NCI-H446 (cell line): ENCODE measurements around the gene RTN4RL1.
"Not testable (repeated sequence)": the region's sequence is repeated elsewhere in the genome, so short reads cannot be mapped to it uniquely, and the experiment has no call there.

Experiments
- DNase-seq, 2 experiments: peaks; one replicate each; lab custom pipeline; 2025; lab: John Stamatoyannopoulos, UW

Gene RTN4RL1

DNA sequence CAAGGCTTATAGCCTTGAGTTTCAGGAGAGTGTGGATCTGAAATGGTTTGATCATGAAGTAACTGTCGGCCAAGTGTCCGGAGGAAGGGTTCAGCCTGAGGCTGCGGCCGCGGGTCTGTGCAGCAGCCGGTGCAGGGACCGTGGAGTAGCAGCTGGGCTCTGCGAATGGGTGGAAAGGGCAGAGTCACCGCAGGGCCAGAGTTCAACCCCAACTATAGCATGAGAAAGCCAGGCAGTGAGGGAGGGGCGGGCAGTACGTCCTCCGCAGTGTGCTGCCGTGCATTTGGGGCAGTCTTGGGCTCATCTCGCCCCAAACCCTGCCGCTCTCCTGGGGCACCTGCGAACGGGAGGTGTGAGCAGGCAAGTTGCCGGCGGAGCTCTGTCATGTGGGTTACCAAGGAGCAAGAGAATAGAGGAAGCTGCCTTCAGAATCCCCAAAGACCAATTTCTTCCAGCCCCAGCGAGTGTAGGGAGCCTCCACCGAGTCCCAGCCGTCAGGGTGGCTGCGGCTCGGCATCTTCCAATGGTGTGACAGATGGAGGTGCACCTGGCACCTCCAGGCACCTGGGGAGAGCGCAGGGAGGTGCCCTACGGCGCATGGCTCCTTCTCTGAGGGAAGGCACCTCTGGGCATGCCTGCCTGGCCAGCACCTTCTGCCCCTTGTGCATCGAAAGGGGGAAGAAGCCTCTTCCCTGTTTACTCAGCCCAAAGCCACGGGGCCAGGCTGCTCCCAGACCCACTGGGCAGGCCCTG, 108.0 kb downstream of the RTN4RL1 start:
- no peak for DNase-seq

- no peak for DNase-seq
Observed at GRCh38 chr17:1916316-1916715, 108.8 kb downstream of the RTN4RL1 start.

- no peak for DNase-seq
Observed at GRCh38 chr17:1915889-1916288, 109.2 kb downstream of the RTN4RL1 start.

DNA sequence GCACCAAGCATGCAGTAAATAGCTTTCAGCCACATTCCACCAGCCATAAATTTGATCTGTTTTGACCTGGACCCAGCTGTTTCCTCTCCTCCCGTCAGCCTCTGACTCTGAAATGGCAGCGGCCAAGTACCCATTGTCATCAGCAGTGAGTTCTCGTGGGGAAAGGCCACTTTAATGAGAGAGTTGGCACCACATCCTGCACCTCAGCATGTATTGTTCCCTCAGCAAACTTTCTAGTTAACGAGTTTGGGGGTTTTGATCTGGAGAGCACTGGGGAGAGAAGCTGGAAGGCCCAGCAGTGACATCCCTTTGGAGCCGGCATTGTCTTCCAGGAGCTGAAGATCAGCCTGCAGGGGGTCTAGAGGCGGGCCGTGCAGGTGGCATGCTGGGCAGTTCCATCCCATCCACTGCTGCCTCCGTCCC, 110.5 kb downstream of the RTN4RL1 start:
- no peak for DNase-seq

- DNase-seq, result no peak
Observed at GRCh38 chr17:1913702-1914101, 111.4 kb downstream of the RTN4RL1 start.

DNA sequence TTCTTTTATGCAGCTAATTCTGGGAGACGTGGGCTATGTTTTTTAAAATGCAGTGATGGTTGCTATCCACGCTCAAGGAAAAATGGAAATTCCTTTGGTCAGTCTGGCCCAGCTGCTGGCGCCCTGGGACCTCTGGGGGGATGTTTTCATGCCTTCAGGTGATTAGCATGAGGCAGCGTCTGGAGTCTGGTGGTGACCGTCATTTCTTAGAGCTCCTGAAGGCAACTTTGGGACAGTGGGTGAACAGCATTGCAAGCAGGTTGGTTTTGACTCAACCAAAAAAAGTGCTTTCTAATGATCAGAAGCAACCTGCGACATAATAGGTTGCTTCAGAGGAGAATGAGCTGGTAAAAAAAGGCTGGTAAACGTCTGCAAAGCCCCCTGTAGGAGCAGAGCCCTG, 113.0 kb downstream of the RTN4RL1 start:
- DNase-seq, result no peak

DNA sequence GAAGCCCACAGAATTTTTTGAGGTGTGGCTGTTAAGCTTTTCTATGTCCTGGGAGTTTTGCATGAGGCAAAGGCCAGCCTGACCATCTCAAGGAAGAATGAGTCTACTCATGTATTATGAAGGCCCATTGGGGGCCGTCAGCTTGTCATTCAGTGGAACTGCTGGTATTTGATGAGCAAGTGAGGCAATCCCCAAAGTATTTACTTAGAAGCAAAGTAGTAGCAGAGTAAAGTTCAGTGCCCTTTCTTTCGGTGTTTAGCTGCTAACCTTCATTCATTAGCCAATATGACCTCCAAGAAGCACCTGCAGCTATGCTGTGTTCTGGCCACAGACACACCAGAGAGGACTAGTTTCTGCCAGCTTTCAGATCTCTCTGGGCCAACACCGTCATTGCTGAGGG, 115.1 kb downstream of the RTN4RL1 start:
- no peak for DNase-seq

- peak; percentile 25 to 74 for DNase-seq
Observed at GRCh38 chr17:1908699-1909309, 116.3 kb downstream of the RTN4RL1 start.

GRCh38 chr17:1907909-1908698, 117.0 kb downstream of the RTN4RL1 start:
- DNase-seq, result no peak

- DNase-seq, result no peak
Observed at GRCh38 chr17:1907216-1907631, 117.9 kb downstream of the RTN4RL1 start.

DNA sequence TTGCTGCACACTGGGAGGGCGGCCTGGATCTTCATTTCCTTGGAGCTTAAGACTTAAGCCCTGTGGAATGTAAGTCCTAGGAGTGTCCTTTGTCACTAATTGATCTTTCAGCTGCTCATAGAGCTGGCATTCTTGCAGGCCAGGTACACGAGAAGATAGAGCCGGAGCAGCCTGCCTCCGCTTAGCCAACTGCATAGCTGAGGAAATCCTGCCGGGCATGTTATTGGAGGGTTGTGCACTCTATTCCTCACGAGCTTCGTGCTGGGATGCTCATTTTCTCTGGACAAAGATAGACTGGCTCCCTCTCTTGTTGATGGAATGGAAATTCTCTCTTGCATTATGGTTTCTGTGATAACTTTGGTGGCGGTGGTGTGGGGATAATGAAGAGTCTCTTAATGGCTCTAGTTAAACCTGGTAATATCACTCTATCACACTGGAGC, 118.5 kb downstream of the RTN4RL1 start:
- DNase-seq, result no peak

GRCh38 chr17:1905190-1905913, 119.8 kb downstream of the RTN4RL1 start:
- DNase-seq, result no peak

DNA sequence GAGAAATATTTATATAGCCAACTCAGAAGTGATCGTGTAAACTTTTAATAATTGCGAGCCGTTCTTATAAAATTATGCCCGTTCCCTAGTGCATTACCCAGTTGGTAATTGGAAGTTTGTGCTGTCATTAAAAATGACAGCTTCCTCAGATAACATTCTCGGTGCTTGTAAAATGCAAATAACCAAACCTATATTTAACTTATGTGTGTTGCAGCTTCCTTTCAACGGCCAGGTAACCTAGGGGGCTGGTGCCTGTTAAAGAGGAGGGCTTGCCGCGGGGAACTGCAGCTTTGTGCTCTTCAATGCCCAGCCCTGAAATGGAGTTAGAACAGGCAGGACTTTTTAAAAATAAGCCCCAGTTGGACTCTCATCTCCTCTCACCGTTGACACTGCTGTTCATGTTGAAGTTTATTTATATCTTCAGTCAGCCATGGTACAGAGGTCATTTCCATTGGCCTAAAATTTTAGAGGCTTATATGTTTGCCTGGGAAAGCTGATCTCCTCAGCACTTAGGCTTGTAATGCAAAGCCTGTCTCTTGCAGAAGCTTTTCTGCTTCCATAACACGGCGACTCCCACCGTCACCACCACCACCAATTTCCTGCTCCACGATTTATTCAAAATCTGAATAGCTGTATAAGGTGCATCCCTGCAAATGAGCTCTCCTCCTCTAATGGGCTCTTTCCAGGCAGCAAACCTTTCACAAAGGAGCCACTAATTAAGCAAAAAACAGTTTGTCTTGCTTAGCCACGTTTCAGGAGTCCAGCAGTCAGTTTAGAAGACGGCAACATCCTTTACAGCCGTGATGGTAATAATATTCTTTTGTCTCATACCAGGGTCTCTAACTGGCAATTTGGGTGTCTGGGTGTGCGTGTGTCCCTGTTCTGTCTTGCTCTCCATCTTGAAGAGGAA, 120.6 kb downstream of the RTN4RL1 start:
- no peak for DNase-seq

DNA sequence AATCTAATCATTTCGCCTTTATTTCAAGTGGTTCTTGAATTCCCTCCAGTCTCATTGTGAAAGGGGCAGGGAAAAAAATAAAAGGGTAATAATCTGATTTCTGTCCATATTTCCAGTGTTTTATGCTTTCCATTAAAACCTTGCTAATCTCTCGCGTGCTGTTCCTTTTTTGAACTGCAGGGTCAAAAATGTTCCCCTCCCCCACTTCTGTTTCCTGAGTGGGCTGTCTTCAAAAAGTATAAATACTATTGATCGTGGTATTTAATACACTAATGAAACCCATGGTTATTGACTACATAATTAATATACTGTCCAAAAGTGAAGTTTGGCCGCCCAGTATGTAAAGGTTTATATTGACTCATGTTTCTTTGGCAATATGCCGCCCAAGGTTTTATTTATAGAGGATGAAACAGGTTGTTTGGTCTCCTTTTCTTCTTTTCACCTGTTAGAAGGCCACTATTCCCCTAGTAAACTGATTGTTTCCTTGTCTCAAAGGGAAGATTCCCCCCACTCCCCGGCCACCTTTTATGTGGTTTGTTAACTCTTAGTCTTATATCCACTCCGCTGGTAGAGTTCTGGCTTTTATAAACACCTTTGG, 125.6 kb downstream of the RTN4RL1 start:
- DNase-seq, result no peak

GRCh38 chr17:1898872-1899271, 126.3 kb downstream of the RTN4RL1 start:
- DNase-seq, result no peak

DNA sequence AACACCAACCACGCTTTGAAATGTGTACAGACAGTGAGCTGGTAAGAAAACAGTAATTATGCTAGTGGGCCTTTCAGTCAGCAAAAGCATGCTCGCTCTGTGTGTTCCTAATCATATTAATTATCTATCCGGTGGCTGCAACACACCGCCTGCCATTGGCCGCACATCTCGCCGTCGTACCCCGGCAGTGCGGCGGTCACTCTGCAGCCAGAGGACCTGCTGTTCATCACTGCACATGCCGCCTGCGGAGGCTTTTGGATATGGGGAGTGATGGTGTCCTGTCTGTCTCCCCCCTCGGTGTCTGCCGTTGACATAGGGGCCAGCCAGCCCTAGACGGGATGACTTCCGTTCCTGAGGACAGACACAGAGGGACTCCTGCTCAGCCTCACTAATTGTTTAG, 126.8 kb downstream of the RTN4RL1 start:
- DNase-seq, result no peak

- no peak for DNase-seq
Observed at GRCh38 chr17:1897105-1897656, 128.0 kb downstream of the RTN4RL1 start.

DNA sequence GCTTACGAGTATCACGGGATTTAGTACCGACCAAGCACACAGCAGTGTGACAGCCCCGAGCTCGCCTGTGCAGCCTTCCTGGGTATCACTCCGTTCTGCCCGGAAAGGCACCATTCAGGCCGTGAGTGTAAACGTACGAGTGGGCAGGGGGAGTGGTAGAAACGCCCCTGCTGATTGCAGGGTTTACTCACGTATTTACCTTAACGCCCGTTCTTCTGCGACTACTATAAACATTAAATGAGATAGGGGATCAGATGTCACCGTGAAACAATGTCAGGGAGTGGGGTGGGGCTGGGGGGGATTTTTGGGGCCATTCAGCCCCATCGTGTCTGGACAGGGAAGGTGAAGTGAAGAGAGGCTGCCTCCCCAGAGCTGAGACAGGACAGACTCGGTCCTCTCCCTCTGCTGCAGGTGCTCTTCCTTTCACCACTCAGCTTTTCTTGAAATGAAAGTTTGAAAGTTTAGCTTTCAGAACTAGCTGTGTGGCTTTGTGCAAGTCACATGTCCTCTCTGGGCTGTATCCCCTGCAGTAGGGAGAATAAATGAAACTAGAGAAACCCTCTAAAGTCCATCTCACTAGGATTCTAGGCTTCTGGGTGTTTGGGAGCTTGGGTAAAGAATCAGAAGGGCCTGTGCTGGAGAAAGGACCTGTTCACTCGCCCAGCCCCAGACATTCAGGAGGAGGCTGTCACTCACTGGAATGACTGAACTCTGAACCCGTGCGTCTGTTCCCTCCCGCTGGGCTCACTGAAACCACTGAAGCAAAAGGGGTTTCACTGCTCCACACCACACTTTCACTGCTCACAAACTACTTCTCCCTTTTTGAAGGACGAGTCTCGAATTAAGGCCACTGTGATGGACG, 128.7 kb downstream of the RTN4RL1 start:
- no peak for DNase-seq

- DNase-seq, result not testable (repeated sequence)
Observed at GRCh38 chr17:1895479-1895878, 129.7 kb downstream of the RTN4RL1 start.
